Umbilical cord (tissue), 2 donors: ENCODE measurements around the gene INHBB. TPM values are rescaled to one million over a fixed set of nuclear protein-coding genes. Genes with fewer than 3 reads are reported as not detected.

ENCODE experiments used
- DNase-seq: peaks from one replicate; pipeline ENCODE4 v3.0.0-alpha.2; 2015; ENCODE audit warnings: low spot score
- total RNA-seq: library from RNA; depleted of rRNA; stranded (reverse); fragments of >200 nt; gene quantifications from one replicate; pipeline ENCODE4 v1.2.3, GENCODE V29; 2014; ENCODE audit warnings: low replicate concordance; ENCODE audit not compliant: insufficient read depth

INHBB gene
- total RNA-seq, 1 donor from 2014 or later = 6.3 TPM

DNA sequence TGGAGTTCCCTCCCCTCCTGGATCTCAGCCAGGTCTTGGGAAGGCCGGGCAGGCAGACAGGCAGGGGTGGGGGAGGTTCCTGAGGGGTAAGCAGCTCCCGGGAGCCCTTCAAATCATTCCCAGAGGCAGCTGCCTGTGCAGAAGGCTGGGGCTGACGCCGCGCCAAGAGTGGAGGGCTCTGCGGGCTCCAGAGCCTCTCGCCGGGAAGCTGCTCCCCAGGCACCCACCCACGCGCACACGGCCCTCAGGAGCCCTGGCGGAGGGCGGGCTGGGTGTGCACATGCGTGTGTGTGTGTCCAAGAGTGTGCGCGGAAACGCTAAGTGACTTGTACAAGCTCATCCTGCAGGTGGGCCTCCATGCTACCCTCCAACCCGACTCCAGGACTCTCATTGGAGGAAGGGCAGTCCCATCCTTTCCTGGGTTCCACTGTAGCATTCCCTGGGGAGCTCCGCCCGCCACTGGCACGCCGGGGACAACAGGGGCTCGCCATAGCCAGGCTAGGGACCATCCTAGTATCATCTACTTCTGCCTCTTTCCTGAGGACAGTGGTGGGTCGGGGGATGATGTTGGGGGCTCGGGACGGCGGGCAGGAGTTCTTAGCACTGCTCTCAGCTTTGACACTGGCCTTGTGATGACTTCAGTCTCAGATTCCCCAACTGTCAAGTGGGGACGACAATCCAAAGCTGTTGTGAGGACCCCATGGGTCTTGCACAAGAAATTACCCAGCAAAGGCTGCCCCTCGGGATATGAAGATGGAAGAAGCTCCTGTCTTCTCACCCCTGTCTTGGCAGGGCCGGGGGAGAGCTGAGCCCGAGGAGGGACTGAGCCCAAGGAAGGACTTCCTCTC, 50.3 kb downstream of the INHBB start:
- peak; percentile 14 for DNase-seq

DNA sequence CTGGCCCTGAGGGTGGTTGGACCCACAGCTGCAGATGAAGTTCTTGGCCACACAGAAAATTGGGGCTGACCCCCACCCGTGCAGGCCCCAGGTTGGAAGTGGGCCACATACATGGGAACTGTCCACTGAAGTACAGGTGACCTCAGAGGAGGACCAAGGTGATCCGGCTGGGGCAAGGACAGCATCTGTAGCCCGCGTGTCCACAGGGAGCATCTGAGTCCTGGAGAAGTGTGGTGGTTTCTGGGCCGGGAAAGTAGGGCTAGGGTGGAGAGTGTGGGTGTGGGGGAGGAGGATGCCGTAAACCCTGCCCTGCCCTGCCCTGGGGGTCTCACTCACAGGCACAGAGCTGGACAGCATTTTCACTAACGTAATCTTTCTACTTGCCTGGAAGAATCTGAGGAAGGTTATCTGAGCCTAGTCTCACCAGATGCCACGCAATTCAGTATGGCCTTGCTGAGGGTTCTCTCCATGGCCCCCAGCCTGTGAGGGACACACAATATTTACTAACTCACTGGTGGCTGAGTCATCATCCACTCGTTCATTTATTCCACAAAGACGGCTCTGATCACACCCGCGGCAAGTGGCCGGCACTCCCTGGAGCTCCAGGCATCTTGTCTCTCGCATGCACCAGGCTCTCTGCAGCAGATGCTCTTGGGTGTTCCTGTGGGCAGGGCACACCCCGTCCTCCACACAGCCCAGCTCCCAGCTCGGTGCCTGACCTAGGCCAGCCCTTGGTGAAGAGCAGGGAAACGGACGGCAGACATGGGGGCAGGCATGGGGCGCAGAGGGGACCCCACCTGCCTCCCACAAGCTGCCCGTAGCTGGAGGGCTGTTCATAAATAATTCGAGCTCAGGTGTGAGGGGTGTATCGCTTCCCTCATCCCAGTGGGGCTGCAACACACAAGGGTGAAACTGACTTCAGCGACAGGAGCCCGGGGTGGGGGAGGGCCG, 51.2 kb downstream of the INHBB start:
- no peak for DNase-seq

DNA sequence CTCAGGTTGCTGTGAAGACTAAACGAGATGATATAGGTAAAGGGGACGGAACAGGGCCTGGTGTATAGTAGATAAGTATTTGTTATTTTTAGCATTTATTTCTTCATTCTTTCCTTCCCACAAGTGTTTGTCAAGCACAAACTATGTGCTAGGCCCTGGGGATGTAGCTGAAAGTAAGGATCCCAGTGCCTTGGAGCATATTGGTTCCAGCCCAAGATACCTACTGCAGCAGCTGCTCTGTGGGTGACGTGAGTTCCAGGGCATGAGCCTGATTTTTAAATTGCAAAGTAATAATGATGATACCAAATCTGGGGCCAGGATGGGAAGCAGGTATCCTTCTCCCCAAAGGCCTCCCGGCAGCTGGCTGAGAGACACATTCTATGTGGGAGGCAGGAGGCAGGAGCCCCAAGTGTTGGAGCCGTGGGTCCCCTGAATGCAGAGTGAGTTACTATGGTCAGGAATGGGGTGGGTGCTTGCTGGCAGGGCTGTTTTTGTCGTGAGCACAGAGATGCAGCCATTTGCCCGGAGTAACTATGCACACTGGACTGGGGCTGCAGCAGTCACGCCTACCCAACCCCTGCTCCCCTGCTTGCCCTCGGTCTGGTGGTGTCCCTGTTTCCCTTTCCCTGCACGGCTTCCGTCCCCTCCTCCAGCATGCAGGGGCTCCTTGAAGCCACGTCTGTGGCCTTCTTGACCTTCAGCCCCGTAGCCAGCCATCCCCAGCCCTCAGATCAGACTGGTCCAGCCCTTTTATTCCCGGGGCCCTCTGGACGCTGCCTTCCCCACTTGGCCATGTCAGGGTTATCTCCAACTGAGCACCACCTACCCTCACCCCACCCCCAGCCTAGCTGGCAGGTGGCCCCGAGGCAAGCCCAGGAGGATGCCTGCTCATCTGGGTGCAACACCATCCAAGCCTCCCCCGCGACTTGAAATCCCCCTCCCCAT, 52.4 kb downstream of the INHBB start:
- no peak for DNase-seq

DNA sequence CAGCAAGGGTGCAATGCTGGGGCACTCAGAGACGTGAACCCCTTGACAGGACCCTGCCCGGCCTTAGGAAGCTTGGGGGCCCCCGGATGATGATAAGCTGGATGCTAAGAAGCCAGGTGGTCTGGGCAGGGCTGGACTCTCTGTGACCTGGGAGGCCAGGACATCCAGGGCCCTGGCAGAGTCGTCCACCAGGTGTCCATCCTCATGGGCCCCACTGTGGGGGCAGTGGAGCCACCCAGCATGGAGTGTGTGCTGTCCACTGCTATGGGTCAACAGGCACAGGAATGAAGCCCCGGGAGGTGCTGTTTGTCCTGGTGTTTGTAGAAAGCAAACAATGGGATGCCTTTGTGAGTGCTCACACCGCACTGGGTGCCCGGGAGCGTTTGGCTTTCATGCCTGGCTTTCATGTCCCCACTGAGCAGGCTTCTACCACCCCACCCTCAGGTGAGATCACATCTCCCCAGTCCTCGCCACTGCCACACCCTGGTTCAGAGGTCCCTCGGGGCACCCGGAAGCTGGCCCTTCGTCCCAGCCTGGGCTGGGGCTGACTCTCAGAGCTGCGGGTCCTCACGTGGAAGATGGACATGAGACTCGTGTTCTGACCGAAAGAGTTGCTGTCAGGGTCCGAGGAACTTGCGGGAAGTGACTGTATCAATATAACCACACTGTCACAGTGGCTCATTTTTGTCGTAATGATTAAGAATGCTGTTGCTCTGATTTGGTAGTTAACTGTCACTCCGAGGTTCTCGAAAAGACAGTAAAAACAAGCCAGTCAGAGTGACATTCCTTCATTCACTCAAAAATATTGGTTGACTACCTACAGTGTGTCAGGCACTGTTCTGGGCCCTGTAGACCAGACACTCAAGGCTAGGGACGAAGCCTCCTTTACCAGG, 53.3 kb downstream of the INHBB start:
- no peak for DNase-seq

DNA sequence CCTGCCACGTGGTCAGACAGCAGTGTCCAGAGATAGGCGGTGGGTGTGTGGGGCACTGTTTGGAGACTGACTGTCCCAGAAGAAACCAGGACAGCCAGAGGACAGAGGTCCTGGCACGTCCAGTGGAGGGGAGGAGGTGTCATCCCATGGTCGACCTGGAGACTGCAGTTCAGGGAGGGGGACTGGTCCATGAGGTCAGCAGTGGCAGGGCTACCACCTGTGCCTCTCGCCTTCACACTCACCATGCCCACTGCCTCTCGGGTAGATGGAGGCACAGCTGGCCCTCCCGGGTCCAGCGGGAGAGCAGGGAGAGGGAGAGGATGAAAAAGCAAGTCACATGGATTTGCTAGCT, 53.9 kb downstream of the INHBB start:
- no peak for DNase-seq

DNA sequence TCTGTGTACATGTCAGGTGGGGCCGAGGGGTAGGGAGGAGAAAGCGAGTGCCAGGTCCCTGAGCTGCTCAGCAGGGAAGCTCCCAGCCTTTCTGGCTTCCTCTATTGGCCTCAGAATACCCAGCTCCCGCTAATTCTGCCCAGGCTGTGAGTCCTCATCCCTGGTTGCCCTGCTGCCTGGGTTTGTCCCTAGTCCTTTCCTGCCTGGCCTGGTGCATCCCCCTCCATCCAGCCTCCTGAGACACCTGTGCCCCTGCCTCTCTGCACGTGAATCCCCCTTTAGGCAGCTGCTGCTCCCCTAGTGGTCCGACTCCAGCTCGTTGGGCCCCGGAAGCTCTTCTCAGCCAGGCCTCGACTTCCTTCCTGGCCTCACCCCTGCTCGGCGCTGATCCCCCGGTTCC, 54.6 kb downstream of the INHBB start:
- DNase-seq = no peak

Other genes starting within 250 kb of the INHBB start
- 16.4 TPM for gene TMEM185B, start 122.7 kb upstream of the INHBB start, total RNA-seq
- 44.5 TPM for gene RALB, start 93.3 kb upstream of the INHBB start, total RNA-seq